ENCODE results near the gene CAPN3.

GRCh38 chr15:42338500-42338899 is 20.8 kb upstream of the CAPN3 start:
- TF ChIP-seq CTCF (optimal IDR thresholded peaks at IDR 0.05 in 1 of 3, IDR thresholded peaks at IDR 0.05 in 1 of 3, conservative IDR thresholded peaks at IDR 0.05 in 1 of 3; ENCODE audit: extremely low read depth in 1 of 3, insufficient read depth in 2 of 3, low read length in 3 of 3) (no peak), EZH2 (IDR thresholded peaks at IDR 0.05; ENCODE audit: low read length) (no peak)
